Activated CD4-positive, alpha-beta T cell treated with anti-CD3 and anti-CD28 coated beads, Interleukin-2, Interleukin-4, amounts not matched to agents 100 ng/mL and 50 ng/mL, durations not matched to agents 16 hours and 8 hours (primary cell): ENCODE measurements around the gene CEL.
"Not testable (repeated sequence)": the region's sequence is repeated elsewhere in the genome, so short reads cannot be mapped to it uniquely, and the experiment has no call there.

ENCODE experiments used
- DNase-seq: peaks from one replicate; pipeline ENCODE4 v3.0.0-alpha.2; 2020; ENCODE audit warnings: low spot score

Gene CEL

GRCh38 chr9:133064241-133065069, 2.7 kb downstream of the CEL start:
- DNase-seq = no peak

- DNase-seq = no peak
Observed at GRCh38 chr9:133065070-133065388, 3.2 kb downstream of the CEL start.

GRCh38 chr9:133066181-133066983, 4.6 kb downstream of the CEL start:
- DNase-seq = no peak

- no peak for DNase-seq
Observed at GRCh38 chr9:133067006-133067405, 5.2 kb downstream of the CEL start.

- no peak for DNase-seq
Observed at GRCh38 chr9:133067813-133068212, 6.0 kb downstream of the CEL start.

GRCh38 chr9:133068431-133068830, 6.7 kb downstream of the CEL start:
- not testable (repeated sequence) for DNase-seq

- DNase-seq = not testable (repeated sequence)
Observed at GRCh38 chr9:133070500-133070961, 8.8 kb downstream of the CEL start.

GRCh38 chr9:133070985-133071384, 9.2 kb downstream of the CEL start:
- not testable (repeated sequence) for DNase-seq

GRCh38 chr9:133071484-133072150, 9.8 kb downstream of the CEL start:
- no peak for DNase-seq

GRCh38 chr9:133072210-133072609, 10.4 kb downstream of the CEL start:
- DNase-seq = not testable (repeated sequence)

GRCh38 chr9:133073086-133074014, 11.6 kb downstream of the CEL start:
- DNase-seq = no peak

GRCh38 chr9:133074111-133074651, 12.4 kb downstream of the CEL start:
- DNase-seq = no peak

GRCh38 chr9:133075925-133076630, 14.3 kb downstream of the CEL start:
- no peak for DNase-seq

GRCh38 chr9:133076691-133077090, 14.9 kb downstream of the CEL start:
- no peak for DNase-seq

GRCh38 chr9:133078486-133078885, 16.7 kb downstream of the CEL start:
- DNase-seq = no peak

GRCh38 chr9:133080161-133080560, 18.4 kb downstream of the CEL start:
- no peak for DNase-seq

- not testable (repeated sequence) for DNase-seq
Observed at GRCh38 chr9:133080786-133081779, 19.3 kb downstream of the CEL start.

- DNase-seq = not testable (repeated sequence)
Observed at GRCh38 chr9:133081957-133082644, 20.3 kb downstream of the CEL start.

- not testable (repeated sequence) for DNase-seq
Observed at GRCh38 chr9:133083688-133084087, 21.9 kb downstream of the CEL start.
